ENCODE results near the gene CTNS. TPM values are rescaled to one million over a fixed set of nuclear protein-coding genes. Genes with fewer than 3 reads are reported as not detected.

Gene CTNS
- total RNA-seq, 1 donor from 2014 or later: 13.1 TPM

DNA sequence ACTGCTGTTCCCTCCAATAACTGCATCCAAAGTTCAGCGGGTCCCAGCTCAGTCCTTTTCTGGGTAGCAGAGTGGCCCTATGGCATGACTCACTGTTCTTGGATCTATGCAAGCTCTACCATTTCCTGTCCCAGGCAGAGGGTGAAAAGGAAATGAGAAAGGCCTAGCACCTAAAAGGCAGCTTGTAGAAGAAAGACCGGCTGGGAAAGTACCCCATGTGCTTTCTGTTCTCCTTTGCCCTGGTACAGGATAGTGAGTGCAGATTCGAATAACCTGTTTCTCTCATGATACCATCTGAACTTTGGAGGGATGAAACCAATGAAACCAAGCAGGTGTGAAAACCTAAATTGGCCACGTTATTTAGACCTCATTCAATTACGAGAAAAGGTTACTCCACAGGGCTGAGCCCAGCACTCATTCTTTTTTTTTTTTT, 74.4 kb downstream of the CTNS start:
- peak; percentile 35 for DNase-seq (ENCODE audit: low read depth, low spot score)

Other genes starting within 250 kb of the CTNS start
- not detected in 2 replicates for gene OR1E1, start 238.3 kb upstream of the CTNS start, total RNA-seq
- gene OR3A3, start 225.4 kb upstream of the CTNS start, total RNA-seq: not detected in 2 replicates
- gene OR1E2, start 202.9 kb upstream of the CTNS start, total RNA-seq: not detected in 2 replicates
- 0.07 TPM in 1 of 2 replicates, not detected in the other for gene SPATA22, start 164.9 kb upstream of the CTNS start, total RNA-seq
- gene ASPA, start 160.8 kb upstream of the CTNS start, total RNA-seq: not detected in 2 replicates
- not detected in 2 replicates for gene TRPV3, start 78.9 kb upstream of the CTNS start, total RNA-seq
- 0.33 and 0.78 TPM in 2 replicates for gene TRPV1, start 27.3 kb upstream of the CTNS start, total RNA-seq
- 19.5 and 21.8 TPM in 2 replicates for gene SHPK, start 510 bp upstream of the CTNS start, total RNA-seq
- 166 and 230 TPM in 2 replicates for gene TAX1BP3, start 31.8 kb downstream of the CTNS start, total RNA-seq
- 17.6 and 23.2 TPM in 2 replicates for gene EMC6, start 32.1 kb downstream of the CTNS start, total RNA-seq
- gene P2RX5, start 59.4 kb downstream of the CTNS start, total RNA-seq: 0.13 and 0.35 TPM in 2 replicates
- gene HASPIN, start 87.1 kb downstream of the CTNS start, total RNA-seq: 8.9 and 14.9 TPM in 2 replicates
- gene ITGAE, start 164.4 kb downstream of the CTNS start, total RNA-seq: 19.2 and 23.5 TPM in 2 replicates
- 19.9 and 27.6 TPM in 2 replicates for gene NCBP3, start 209.5 kb downstream of the CTNS start, total RNA-seq

All from pulmonary artery endothelial cell (primary cell).